ENCODE results near the gene TTLL8.
"Not testable (repeated sequence)": the region's sequence is repeated elsewhere in the genome, so short reads cannot be mapped to it uniquely, and the experiment has no call there.

The TTLL8 gene

GRCh38 chr22:49986325-49986724 lies 71.8 kb downstream of the TTLL8 start:
- no peak for DNase-seq (ENCODE audit: low read depth)

- no peak for DNase-seq (ENCODE audit: low read depth)
These were observed 74.7 kb downstream of the TTLL8 start for GRCh38 chr22:49983148-49984042.

- not testable (repeated sequence) for DNase-seq (ENCODE audit: low read depth)
These were observed 76.3 kb downstream of the TTLL8 start for GRCh38 chr22:49981799-49982198.

GRCh38 chr22:49979587-49980264 lies 78.4 kb downstream of the TTLL8 start:
- DNase-seq (ENCODE audit: low read depth): no peak

- no peak for DNase-seq (ENCODE audit: low read depth)
These were observed 80.5 kb downstream of the TTLL8 start for GRCh38 chr22:49977578-49977977.

GRCh38 chr22:49976439-49977175 lies 81.5 kb downstream of the TTLL8 start:
- peak; percentile 51 for DNase-seq (ENCODE audit: low read depth)

GRCh38 chr22:49975543-49976389 lies 82.3 kb downstream of the TTLL8 start:
- DNase-seq (ENCODE audit: low read depth): no peak

GRCh38 chr22:49973018-49973961 lies 84.8 kb downstream of the TTLL8 start:
- DNase-seq (ENCODE audit: low read depth): no peak

GRCh38 chr22:49972163-49973017 lies 85.7 kb downstream of the TTLL8 start:
- DNase-seq (ENCODE audit: low read depth): no peak

- DNase-seq (ENCODE audit: low read depth): peak; percentile 63
These were observed 86.6 kb downstream of the TTLL8 start for GRCh38 chr22:49971232-49972162.

GRCh38 chr22:49970528-49971231 lies 87.4 kb downstream of the TTLL8 start:
- DNase-seq (ENCODE audit: low read depth): peak; percentile 95

GRCh38 chr22:49969751-49970527 lies 88.2 kb downstream of the TTLL8 start:
- no peak for DNase-seq (ENCODE audit: low read depth)

GRCh38 chr22:49968831-49969661 lies 89.1 kb downstream of the TTLL8 start:
- no peak for DNase-seq (ENCODE audit: low read depth)
